NCI-H2107 (cell line): ENCODE results near the gene INO80C.
"Not testable (repeated sequence)": the region's sequence is repeated elsewhere in the genome, so short reads cannot be mapped to it uniquely, and the experiment has no call there.

Source experiments
- DNase-seq: peaks from one replicate; lab custom pipeline; 2025; lab: John Stamatoyannopoulos, UW

INO80C gene

GRCh38 chr18:35458677-35459441, 38.9 kb downstream of the INO80C start:
- no peak for DNase-seq

DNA sequence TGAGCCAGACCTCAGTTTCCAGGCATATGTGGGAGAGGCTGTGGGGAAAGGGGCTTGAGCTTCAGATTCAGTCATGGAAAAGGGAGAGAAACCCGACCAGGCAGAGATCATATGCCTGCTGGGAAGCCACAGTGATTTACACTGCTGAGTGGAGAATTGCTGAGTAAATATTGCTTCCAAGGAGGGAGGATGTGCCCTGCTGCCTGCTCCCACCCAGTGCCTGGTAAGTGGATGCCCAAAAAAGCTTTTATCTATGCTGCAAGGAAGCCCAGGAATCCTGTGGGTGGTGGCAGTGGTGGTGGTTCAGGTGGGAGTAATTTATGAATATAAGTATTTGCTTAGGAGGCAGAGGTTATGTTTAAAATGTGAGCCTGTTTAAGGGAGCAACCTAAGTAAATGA, 39.5 kb downstream of the INO80C start:
- DNase-seq: no peak

GRCh38 chr18:35457140-35457704, 40.5 kb downstream of the INO80C start:
- no peak for DNase-seq

GRCh38 chr18:35455926-35456763, 41.6 kb downstream of the INO80C start:
- no peak for DNase-seq

DNA sequence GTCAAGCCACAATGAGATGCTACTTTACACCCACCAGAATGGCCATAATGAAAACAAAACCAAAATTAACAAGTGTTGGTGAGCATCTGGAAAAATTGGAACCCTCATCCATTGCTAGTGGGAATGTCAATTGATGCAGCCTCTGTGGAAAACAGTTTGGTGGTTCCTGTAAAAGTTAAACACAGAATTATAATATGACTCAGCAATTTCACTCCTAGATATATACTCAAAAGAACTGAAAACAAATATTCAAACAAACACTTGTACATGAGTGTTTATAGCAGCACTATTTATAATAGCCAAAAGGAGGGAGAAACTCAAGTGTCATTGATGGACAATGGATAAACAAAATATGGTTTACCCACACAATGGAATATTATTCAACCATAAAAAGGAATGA, 43.0 kb downstream of the INO80C start:
- no peak for DNase-seq

DNA sequence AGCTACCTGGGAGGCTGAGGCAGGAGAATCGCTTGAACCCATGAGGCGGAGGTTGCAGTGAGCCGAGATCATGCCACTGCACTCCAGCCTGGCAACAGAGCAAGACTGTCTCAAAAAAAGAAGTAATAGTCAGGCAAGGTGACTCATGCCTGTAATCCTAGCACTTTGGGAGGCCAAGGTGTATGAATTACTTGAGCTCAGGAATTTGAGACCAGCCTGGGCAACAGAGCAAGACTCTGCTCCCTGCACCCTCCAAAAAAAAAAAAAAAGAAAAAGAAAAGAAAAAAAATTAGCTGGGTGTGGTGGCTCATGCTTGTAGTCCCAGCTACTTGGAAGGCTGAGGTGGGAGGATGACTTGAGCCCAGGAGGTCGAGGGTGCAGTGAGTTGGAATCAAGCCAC, 44.7 kb downstream of the INO80C start:
- not testable (repeated sequence) for DNase-seq

GRCh38 chr18:35451916-35452315, 45.8 kb downstream of the INO80C start:
- no peak for DNase-seq

DNA sequence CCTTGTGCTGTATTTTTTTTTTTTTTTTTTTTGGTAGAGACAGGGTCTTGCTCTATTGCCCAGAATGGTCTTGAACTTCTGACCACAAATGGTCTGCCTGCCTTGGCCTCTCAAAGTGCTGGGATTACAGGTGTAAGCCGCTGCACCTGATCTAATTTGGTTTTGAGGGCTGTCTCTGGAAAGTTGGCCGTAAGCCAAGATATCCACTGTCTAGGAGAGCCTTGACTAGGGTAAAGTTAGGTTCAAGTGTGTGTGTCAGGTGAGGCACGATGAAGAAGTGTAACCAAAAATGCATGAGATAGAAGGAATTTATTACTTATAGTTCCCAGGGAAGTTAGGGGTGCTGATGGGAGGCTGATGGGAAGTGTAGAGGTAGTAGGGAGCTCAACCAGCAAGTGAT, 46.7 kb downstream of the INO80C start:
- no peak for DNase-seq

- no peak for DNase-seq
Measured at GRCh38 chr18:35444636-35445035, 53.1 kb downstream of the INO80C start.

- DNase-seq: no peak
Measured at GRCh38 chr18:35443847-35444246, 53.9 kb downstream of the INO80C start.

GRCh38 chr18:35443434-35443833, 54.3 kb downstream of the INO80C start:
- no peak for DNase-seq

- no peak for DNase-seq
Measured at GRCh38 chr18:35442701-35443100, 55.1 kb downstream of the INO80C start.

GRCh38 chr18:35441857-35442595, 55.7 kb downstream of the INO80C start:
- DNase-seq: no peak

DNA sequence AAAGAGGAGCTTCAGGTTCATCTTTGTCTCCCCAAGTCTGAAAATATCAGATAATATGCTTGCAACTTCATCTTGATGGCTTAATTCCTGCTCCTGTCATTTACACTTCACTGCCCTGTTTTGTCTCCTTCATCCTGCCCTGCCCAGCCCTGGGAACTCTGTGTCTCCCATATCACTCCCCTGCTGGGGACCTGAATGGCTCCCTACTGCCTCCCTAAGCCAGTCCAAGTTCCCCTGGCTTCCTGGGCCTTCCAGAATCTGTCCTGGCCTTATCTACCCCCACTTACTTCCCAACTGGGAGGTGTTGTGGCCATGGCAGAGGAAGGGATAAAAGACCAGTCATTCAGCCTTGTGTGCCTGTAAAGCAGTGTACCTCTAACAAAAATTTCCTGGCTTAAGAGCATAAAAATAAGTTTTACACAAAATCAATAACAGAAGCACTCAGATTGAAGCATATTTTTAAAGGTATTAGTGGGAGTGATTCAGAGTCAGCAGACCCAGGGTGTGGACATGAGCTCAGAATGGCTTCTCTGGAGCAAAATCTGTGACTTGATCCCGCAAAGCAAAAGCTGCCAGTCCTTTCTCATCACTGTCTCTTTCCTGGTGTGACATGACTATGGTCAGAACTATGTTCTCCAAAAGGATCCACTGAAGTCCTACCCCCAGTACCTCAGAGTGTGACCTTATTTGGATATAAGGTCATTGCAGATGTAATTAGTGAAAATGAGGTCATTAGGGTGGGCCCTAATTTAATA, 59.1 kb downstream of the INO80C start:
- DNase-seq: no peak

DNA sequence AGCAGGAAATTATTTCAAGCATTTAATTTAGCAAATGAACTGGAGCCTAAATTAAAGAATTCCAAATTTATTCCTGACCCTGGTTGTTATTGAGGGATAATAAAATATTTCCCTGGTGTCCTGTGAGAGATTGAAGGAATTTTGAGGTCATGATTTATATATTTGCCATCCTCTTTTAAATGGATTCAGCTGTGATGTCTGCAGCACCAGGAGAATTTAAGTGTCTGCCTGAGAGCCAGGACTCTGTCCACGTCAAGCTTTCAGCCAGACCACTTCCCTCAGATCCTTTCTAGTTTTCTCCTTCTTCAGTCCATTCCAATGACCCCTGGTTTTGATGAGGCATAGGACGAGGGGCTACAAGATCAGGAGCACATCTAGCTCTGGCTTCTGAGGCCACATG, 59.9 kb downstream of the INO80C start:
- no peak for DNase-seq

DNA sequence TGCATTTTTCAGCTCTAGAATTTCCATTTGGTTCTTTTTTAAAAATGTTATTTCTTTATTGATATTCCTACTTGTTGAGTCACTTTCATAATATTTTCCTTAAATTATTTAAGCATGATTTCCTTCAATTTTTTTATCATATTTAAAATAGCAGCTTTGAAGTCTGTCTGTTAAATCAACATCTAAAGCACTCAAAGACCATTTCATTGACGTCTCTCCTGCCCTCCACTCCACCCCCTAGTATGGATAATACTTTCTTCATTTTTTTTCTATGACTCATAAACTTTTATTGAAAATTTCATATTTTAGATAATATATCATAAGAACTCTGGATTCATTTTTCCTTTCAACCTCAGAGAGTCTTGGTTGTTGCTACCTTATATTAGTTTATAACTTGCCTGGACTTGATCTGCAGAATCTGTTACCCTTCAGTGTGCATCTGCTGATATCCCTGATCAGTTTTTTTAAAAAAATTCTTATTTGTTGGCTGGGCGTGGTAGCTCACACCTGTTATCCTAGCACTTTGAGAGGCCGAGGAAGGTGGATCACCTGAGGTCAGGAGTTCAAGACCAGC, 61.6 kb downstream of the INO80C start:
- DNase-seq: no peak

DNA sequence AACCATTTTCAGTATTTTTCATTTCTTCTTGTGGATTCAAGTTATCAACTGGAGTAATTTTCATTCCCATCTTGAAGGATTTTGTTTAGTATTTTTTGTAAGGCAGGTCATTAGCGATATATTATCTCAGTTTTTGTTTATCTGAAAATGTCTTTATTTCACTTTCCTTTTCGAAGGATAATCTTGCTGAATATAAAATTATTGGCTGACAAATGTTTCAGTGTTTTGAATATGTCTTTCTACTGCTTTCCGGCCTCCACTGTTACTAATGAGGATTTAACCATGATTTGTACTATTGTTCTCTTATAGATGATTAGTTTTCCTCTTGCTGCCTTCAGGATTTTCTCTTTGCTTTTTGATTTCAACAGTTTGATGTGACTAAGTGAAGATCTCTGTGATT, 62.4 kb downstream of the INO80C start:
- DNase-seq: no peak

GRCh38 chr18:35432565-35433001, 65.2 kb downstream of the INO80C start:
- no peak for DNase-seq

DNA sequence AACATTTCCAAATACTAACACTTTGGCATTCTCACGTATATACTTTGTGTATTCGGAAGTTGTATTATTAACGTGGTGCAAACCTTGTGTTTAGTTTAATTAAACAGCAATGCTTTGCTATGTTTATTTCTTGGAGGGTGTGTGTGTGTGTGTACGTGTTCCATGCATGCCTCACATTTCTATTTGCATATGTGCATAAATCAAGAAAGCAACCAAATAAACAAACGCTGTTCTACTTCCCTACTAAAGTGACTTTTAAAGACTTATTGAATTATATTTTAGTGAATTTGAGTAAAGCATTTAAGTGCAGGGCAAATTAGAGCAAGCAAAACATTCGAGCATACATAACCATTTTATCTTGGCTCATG, 66.4 kb downstream of the INO80C start:
- no peak for DNase-seq

DNA sequence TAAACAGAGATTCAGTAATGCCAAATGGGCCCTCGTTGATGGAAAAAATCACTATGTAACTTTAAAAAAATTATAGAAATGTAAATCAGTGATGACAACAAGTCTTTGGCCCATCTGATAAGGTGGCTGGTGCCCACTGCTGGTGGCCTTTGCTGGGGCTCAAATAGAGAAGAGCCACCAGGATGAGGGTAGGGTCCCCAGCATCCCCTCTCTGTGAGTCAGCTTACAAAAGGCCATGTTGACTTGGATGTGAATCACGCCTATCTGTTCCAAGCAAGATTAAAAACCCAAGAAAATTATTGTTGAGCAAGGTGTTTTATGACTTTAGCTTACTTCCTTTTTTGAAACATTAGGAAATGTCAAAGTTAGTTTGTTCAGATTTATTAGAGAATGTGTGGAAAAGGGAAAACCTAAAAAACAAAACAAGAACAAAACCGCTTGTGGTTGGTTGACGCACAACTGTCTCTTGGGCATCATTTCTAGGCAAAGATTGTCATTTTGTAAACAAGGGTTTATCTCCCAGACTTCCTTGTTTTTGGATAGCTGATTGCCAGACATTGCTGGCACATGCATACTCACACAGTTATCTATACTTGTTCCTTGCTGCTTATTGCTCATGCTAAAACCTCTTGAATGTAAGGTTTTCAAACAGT, 66.9 kb downstream of the INO80C start:
- DNase-seq: no peak

GRCh38 chr18:35426786-35427185, 71.0 kb downstream of the INO80C start:
- no peak for DNase-seq
